HG02571 (cell line): Measurements from ENCODE around the gene NPBWR2.
"Not testable (repeated sequence)": the region's sequence is repeated elsewhere in the genome, so short reads cannot be mapped to it uniquely, and the experiment has no call there.

Source experiments
- ATAC-seq: cut with Tn5 transposase; IDR thresholded peaks from one replicate; pipeline ENCODE4 v1.9.1; 2021; ENCODE audit warnings: mild to moderate bottlenecking, moderate library complexity; ENCODE audit not compliant: unreplicated experiment

The NPBWR2 gene

DNA sequence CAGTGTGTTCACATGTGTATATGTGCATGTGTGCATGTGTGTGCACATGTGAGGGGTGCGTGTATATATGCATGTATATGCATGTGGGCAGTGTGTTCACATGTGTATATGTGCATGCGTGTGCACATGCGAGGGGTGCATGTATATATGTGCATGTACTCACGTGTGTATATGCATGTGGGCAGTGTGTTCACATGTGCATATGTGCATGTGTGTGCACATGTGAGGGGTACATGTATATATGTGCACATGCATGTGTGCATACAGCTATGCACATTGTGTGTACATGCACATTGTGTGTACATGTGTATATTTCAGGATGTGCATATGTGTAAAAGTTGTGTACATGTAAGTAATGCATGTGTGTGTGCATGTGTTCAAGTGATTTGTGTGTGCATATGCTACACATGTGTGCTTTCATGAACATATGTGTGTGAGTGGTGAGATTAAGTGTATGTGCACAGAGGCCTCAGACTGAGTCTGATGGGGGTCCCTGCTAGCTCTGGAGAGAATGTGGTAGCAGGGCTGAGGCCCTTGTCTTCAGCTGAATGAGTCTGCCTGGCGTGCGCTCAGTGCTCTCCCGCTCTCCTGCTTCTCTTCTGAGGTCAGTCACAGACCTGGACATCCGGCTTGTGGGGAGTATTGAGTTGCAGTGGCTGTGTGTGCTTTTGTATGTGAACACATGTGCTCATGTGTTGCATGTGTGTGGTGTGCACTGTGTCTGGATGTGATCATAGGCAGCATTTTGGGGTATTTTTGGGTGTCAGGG is 37.0 kb upstream of the NPBWR2 start:
- ATAC-seq = no peak

DNA sequence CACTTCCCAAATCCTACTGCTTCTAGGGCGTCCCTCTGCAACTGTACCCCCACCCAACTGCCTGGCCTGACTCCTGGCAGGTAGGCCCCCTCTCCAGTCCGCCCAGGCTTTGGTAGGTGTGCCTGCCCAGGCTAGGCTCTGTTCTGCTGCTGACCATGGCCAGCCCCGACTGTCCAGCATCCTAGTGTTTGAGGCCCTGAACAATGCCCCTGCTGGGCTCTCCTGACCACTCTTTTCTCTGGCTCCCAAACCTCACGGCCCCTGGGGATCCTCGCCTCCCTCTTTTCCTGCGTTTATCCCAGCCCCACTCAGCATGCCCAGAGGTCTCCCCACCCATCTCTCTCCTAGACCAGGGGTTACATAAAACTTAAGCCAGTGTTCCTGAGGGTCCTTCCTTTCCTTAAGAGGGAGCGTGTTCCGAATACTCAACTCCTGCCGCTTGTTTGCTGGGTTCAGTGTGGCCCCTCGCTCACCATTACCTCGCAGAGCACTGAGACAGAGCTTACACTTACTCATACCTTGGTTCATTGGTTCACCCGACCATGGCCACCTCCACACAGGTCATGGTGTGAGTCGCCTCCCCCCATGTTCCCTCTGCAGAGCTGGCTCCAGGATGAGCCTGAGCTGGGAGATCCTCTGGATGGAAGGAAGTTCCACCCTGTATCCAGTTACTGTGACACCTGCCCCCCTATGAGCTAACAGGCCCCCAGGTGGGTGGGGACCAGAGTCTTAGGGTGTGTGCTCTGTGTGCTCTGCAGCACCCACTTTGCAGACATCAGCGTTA is 35.8 kb upstream of the NPBWR2 start:
- no peak for ATAC-seq

DNA sequence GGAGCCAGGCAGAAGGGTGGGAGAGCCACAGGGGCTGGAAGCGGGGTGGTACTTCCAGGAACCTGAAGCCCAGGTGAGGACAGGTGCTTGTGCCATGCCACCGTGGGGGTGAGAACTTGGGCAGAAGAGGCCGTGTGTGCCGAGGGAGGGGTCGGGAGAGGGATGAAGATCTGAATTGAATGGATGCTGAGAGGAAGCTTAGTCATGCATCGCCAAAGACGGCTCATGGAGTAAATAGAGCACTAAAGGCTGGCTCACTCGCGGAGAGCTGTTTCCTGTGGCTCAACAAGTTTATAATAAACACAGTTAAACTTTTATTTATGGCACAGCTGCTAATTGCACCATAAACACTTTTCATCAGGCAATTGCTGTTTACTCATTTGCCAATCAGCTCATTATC is 35.2 kb upstream of the NPBWR2 start:
- ATAC-seq = no peak

DNA sequence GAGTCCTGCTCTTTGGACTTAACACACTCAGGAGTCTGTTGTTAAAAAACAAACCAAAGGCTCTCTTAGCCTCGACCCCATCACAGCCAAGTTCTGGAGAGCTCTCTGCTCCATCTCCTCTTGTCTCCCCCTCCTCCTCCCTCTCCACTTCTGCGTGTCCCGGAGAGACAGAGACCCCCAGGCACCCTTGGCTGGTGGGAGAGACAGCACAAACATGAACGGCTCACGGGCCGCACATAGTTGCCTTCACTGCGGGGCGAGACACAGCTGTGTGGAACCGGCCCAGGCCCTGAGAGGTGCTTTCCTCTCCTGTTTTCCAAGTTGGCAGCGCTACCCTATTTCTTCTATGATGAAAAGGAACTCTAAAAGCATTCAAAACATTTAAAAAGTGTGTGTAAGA is 33.6 kb upstream of the NPBWR2 start:
- ATAC-seq = no peak

DNA sequence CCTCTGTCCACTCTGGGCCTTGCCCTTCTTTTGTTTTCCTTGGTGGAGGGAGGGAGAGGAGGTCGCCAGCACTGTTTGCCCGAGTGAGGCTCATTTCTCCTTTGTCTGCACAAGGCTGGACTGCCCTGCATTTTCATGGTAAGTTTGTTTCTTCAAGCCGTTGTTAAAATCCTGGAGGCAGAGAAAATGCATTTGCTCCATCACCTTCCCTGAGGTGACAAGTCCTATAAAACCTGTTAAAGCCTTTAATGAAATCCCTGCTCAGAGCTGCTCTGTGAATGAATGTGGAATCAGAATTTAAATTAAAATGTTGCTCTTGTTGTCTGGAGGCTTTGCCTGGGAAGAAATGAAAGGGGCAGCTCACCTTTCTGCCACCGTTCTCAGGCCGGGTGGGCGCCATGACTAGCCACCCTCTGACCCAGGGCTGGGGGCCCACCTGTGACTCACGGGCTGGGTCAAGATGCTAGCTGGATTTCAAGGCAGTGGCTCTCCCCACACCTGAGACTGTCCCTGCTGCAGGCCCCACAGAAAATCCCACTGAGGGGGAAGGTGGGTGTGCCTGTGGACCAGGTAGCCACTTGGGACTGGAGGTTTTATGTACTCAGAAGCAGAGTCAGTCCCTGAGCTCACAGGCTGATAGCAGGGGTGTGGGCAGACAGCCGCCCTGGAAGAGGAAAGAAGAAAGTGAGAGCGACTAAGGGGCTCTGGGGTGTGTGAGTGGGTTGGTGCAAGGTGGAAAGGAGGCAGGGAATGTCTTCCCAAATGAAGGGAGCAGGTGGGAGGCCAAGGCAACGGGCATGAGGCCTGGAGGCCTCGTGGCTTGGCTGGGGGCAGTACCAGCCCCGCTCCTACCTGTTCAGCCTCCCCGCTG is 32.9 kb upstream of the NPBWR2 start:
- no peak for ATAC-seq

DNA sequence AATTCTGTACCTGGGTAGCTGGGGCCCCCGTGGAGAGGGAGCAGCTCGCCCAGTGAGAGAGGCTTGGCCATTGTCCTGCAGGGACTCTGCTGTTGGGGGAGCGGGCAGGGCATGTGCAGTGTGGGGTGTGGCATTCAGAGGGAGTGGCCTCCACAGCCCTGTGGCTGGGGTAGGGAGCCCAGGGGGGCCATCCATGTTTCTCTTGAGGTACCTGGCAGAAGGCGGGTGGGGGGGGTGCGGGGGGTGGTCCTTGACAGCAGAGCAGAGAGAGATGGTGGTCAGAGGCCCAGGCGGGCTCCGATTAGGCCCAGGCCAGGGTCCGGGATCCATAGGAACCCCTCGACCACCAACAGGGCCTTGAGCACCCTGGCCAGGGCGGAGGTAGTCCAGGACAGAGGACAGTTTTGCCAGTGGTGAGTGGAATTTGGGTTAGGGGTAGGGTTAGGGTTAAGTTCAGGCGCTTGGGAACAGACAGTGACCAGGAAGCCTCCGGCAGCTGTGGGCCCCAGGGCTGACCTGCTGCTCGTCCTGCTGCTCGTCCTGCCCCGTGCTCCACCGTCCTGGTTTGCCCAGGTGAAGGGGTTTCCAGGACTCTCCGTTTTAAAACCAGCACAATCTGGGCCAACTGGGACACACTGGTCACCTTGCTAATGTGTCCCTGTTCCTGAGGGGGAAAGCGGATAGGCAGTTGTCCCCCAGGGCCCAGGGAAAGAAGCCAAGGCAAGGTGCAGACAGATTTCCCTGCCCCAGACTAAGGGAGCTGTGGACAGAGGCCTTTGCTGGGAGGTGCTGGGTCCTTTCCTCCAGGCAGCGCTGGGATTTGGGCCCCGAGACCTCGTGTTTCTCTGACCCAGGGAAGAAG is 32.1 kb upstream of the NPBWR2 start:
- no peak for ATAC-seq

DNA sequence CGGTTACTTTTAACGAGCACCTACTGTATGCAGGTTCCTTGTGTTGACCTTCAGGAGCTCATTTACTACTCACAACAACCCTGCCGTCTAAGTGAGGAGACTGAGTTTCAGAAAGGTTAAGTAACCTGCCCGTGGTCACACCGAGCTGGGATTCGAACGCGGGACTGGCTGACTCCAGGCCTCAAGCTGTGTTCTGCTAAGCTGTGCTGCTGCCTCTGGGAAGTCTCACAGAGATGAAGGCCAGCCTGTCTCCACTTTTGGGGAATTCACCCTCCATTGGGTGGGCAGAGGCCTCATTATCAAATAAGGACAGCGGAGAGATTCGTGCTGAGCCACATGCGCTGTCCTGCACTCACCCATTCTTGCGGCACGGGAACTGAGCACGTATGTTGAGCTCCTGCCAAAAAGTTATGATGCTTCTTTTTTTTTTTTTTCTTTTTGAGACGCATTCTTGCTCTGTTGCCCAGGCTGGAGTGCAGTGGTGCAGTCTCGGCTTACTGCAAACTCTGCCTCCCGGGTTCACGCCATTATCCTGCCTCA is 31.0 kb upstream of the NPBWR2 start:
- no peak for ATAC-seq

DNA sequence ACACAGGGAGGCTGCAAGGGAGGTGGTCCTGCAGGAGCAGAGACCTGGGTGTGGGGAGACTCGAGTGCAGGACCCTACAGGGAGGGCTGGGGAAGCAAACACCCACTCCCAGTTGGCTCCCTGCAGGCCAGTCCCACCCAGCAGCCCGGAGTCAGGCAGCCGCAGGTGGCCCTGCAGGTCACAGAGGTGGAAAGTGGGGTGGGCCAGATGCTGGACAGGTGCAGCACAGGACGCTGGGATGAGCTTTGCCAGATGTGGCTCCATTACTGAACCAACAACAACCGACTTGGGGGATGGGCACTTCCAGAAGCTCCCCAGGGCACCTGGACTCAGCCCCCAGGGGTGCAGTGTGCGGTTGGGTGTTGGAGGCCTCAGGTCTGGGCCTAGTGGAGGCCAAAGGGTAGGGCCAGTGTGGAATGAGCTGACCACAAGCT is 30.2 kb upstream of the NPBWR2 start:
- no peak for ATAC-seq

DNA sequence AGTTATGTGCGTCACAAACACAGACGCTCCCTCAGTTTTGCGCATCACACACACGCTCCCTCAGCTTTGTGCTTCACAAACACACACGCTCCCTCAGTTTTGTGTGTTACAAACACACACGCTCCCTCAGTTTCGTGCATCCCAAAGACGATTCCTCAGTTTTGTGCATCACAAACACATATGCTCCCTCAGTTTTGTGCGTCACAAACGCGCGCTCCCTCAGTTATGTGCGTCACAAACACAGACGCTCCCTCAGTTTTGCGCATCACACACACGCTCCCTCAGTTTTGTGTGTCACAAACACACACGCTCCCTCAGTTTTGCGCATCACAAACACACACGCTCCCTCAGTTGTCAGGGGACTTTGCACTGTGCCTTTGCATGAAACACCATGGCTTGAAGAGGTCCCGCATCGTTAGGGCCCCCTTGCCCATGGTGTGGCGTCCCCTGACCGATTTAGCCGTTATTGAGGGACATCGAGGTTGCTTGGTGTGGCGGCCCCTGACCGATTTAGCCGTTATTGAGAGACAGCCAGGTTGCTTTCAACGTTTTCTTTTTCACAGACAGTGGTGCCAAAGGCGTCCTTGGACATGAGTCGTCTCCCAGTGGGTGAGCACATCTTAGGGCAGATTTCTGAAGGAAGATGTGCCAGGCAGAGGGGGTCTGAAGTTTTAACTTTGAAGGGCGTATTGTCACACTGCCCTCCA is 28.8 kb upstream of the NPBWR2 start:
- no peak for ATAC-seq

DNA sequence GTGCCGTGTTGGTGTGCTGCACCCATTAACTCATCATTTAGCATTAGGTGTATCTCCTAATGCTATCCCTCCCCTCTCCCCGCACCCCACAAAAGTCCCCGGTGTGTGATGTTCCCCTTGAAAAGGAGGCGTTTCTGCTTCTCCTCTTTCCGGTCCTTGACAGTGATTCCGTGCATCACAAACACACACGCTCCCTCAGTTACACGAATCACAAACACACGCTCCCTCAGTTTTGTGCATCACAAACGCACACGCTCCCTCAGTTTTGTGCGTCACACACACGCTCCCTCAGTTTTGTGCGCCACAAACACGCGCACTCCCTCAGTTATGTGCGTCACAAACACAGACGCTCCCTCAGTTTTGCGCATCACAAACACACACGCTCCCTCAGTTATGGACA is 27.4 kb upstream of the NPBWR2 start:
- not testable (repeated sequence) for ATAC-seq

DNA sequence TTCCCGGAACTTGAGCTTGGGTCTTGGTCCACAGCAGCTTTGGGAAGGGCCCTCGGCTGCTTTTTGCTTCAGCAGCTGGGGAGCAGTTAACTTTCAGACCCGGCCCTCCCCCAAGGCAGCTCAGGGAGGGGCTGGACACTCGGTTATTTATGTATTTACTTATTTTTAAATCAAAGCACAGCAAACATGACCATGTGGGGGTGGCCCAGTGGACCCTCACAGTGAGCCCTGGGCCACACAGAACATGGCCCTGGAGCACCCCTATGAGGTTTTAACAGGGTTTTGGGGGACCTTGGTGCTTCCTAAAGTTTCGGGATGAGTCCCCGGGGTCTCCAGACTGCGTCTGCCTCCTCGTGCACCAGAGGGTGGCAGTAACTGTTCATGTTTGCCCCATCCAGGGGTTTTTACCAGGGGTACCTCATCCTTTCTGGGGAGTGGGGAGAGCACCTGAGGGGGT is 26.6 kb upstream of the NPBWR2 start:
- no peak for ATAC-seq

DNA sequence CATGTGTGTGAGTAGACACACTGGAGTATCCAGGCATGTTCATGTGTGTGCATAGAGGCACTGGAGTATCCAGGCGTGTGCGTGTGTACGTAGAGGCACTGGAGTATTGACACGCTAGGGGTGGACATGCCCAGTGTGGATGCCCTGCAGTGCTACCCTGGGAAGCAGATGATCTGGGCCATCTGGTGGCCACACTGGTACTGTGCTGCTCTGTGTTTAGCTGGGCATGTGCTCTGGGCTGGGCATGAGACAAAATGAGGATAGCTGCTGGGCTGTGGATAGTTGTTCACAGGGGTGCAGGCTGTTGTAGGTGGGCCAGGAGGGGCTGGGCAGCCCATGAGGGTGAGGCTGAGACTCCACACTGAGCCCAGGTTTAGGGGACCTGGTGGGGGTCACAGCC is 24.0 kb upstream of the NPBWR2 start:
- no peak for ATAC-seq

DNA sequence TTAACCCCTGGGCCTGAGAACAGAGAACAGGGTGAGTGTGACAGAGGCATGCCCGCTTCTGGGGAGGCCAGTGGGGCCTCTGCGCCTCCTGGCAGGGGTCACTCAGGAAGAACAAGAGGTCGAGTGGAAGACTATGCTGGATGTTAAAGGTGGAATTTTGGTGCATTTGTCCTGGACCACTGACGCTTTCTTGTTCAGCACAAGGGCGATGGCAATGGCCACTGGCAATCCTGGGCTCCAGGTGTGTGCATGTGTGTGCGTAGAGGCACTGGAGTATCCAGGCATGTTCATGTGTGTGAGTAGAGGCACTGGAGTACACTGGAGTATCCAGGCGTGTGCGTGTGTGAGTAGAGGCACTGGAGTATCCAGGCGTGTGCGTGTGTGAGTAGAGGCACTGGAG is 23.5 kb upstream of the NPBWR2 start:
- ATAC-seq = no peak

DNA sequence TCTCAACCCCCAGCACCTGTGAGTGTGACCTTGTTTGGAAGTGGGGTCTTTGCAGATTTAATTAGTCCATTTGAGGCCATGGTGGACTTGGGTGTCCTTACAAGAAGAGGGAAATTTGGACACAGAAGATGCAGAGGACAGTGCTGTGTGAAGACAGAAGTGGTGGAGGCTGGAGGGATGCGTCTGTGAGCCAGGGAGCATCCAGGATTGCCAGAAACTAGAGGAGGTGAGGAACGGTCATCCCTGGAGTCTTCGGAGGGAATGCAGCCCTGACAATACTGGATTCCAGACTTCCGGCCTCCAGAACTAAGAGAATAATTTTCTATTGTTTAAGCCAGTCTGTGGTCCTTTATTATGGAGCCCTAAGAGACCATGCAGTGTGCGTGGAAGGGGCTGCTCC is 22.9 kb upstream of the NPBWR2 start:
- no peak for ATAC-seq

DNA sequence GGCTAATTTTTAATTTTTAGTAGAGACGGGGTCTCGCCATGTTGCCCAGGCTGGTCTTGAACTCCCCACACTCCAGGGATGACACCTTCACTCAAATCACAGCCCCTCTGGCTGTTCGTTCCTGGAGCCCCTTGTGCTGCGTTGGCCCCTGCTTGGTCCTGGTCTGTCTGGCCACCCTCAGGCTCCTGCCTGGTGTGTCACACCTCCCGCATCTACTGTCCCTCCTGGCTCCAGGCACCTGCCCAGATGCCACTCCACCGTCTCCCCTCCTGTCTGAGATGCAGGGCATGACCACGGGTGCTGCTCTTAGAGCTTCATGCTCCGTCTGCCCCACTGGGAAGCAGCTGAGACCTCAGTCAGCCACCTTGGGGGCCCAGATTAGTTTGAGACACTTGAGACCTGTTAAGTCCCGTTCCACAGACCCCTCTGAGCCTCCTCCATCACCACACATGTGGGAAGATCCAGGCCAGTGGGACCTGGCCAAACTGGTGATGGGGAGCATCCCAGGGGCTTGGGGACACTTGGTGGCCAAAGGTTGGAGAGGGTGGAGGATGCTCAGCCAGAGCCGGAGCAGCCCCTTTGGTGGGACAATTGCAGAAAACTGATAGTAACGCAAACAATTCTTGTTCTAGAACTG is 21.9 kb upstream of the NPBWR2 start:
- ATAC-seq = no peak

DNA sequence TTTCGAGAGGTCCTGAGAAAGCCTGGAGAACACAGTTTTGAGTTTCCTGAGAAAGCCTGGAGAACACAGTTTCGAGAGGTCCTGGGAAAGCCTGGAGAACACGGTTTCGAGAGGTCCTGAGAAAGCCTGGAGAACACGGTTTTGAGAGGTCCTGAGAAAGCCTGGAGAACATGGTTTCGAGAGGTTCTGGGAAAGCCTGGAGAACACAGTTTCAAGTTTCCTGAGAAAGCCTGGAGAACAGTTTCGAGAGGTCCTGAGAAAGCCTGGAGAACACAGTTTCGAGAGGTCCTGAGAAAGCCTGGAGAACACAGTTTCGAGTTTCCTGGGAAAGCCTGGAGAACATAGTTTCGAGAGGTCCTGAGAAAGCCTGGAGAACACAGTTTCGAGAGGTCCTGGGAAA is 16.2 kb upstream of the NPBWR2 start:
- not testable (repeated sequence) for ATAC-seq

DNA sequence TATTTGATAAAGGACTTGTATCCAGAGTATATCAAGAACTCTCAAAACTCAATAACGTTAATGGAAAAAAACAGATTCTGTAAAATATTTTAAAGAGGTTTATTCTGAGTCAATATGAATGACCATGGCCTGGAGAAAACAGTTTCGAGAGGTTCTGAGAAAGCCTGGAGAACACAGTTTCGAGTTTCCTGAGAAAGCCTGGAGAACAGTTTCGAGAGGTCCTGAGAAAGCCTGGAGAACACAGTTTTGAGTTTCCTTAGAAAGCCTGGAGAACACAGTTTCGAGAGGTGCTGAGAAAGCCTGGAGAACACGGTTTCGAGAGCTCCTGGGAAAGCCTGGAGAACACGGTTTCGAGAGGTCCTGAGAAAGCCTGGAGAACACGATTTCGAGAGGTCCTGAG is 15.6 kb upstream of the NPBWR2 start:
- ATAC-seq = not testable (repeated sequence)

DNA sequence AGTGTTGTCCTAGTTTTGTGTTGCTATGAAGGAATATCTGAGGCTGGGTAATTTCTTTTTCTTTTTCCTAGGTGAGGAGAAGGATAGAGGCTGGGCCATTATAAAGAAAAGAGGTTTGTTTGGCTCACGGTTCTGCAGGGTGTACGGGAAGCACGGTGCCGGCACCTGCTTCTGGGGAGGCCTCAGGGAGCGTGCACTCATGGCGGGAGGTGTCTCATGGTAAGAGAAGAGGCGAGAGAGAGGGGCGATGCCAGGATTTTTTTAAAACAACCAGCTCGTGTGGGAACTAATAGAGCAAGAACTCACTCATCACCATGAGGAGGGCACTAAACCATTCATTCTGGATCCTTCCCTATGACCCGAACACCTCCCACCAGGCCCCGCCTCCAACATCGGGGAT is 14.2 kb upstream of the NPBWR2 start:
- ATAC-seq = no peak
